Ascending aorta (tissue), 2 donors: ENCODE data around the gene PDP2. TPM values are rescaled to one million over a fixed set of nuclear protein-coding genes. Genes with fewer than 3 reads are reported as not detected.
A peak's percentile ranks its signal among the peaks of the same experiment; 100 is the strongest.

Source experiments
- DNase-seq, 2 donors: peaks; one replicate each; pipeline ENCODE4 v3.0.0-alpha.2; 2019; ENCODE audit warnings: low spot score in 2 of 2
- H3K27ac ChIP-seq, 2 donors: fragments of 200-600 bp; sonication (generic); one replicate each; pipeline ENCODE4 v1.5.1; 2016 to 2017; ENCODE audit warnings: mild to moderate bottlenecking in 1 of 2
- H3K27me3 ChIP-seq: fragments of 200-600 bp; sonication (generic); one replicate; pipeline ENCODE4 v1.5.1; 2017
- H3K36me3 ChIP-seq, 2 donors: fragments of 200-600 bp; sonication (generic); one replicate each; pipeline ENCODE4 v1.5.1; 2016
- H3K4me1 ChIP-seq, 2 donors: fragments of 200-600 bp; sonication (generic); one replicate each; pipeline ENCODE4 v1.5.1; 2016 to 2017; ENCODE audit warnings: mild to moderate bottlenecking in 1 of 2
- H3K4me3 ChIP-seq, 2 donors: fragments of 200-600 bp; sonication (generic); one replicate each; pipeline ENCODE4 v1.5.1; 2016 to 2017; ENCODE audit warnings: mild to moderate bottlenecking in 1 of 2
- H3K9me3 ChIP-seq, 2 donors: fragments of 200-600 bp; sonication (generic); one replicate each; pipeline ENCODE4 v1.5.1; 2016
- CTCF ChIP-seq, 3 experiments: fragments of 200-600 bp in 2 of 3; fragments of 450-650 bp in 1 of 3; sonication (generic) in 2 of 3; IDR thresholded peaks; one replicate each; pipeline ENCODE4 v1.5.1; 2016 to 2019; ENCODE audit warnings: antibody characterized with exemption in 3 of 3, mild to moderate bottlenecking in 1 of 3, moderate library complexity in 1 of 3
- intact Hi-C: fragments of 100-400 bp; cut with DNase I; formaldehyde crosslinking; loops from one replicate; pipeline ENCODE4 v1.15.1; 2023
- total RNA-seq: library from RNA; depleted of rRNA; stranded (reverse); fragments of >200 nt; gene quantifications from one replicate; pipeline ENCODE4 v1.1.0, GENCODE V29; 2016

Gene PDP2
- total RNA-seq, 1 donor from 2014 or later: 2.8 TPM

GRCh38 chr16:66872943-66873684 lies 7.2 kb upstream of the PDP2 start:
- H3K9me3 ChIP-seq: no peaks in the 10 kb centered on the region
- TF ChIP-seq CTCF (IDR thresholded peaks at IDR 0.05): peak; percentile 86 to 92 (median 89)
- peak; percentile 75 to 96 for DNase-seq
- H3K27ac ChIP-seq: peak overlapping the region; percentile 47 to 79
- no peaks in the 10 kb centered on the region for H3K27me3 ChIP-seq
- no peaks in the 10 kb centered on the region for H3K36me3 ChIP-seq
- intact Hi-C loops: no loop called here
- H3K4me1 ChIP-seq: peaks cover 3 to 4% of the 10 kb centered on the region in 2 donors
- H3K4me3 ChIP-seq: peak overlapping the region; percentile 19 to 64

GRCh38 chr16:66873685-66874055 lies 6.6 kb upstream of the PDP2 start:
- H3K27ac ChIP-seq: peak overlapping the region; percentile 47 to 79
- DNase-seq: no peak
- intact Hi-C loops: no loop called here
- H3K36me3 ChIP-seq: no peaks in the 10 kb centered on the region
- peaks cover 3 to 4% of the 10 kb centered on the region in 2 donors for H3K4me1 ChIP-seq
- no peaks in the 10 kb centered on the region for H3K9me3 ChIP-seq
- no peaks in the 10 kb centered on the region for H3K27me3 ChIP-seq
- H3K4me3 ChIP-seq: no peak overlapping the region
- no peak for TF ChIP-seq CTCF (IDR thresholded peaks at IDR 0.05)

- TF ChIP-seq CTCF (IDR thresholded peaks at IDR 0.05): no peak
- Histone ChIP-seq H3K4me3 (no peak overlapping the region), H3K27ac (peak overlapping the region; percentile 47 to 79), H3K9me3 (no peaks in the 10 kb centered on the region), H3K27me3 (no peaks in the 10 kb centered on the region), H3K4me1 (peaks cover 3 to 4% of the 10 kb centered on the region in 2 donors), H3K36me3 (no peaks in the 10 kb centered on the region)
- intact Hi-C loops: no loop called here
- no peak for DNase-seq
Observed at GRCh38 chr16:66874079-66874775, 6.1 kb upstream of the PDP2 start.

GRCh38 chr16:66878067-66878466 lies 2.2 kb upstream of the PDP2 start:
- Histone ChIP-seq H3K9me3 (no peaks in the 10 kb centered on the region), H3K36me3 (no peaks in the 10 kb centered on the region), H3K27ac (no peak overlapping the region), H3K4me1 (peaks cover 2 to 5% of the 10 kb centered on the region in 2 donors), H3K4me3 (no peak overlapping the region), H3K27me3 (no peaks in the 10 kb centered on the region)
- intact Hi-C loops: no loop called here
- TF ChIP-seq CTCF (IDR thresholded peaks at IDR 0.05): no peak
- no peak for DNase-seq

GRCh38 chr16:66881014-66881417 lies 701 bp downstream of the PDP2 start:
- no peaks in the 10 kb centered on the region for H3K27me3 ChIP-seq
- DNase-seq: no peak
- TF ChIP-seq CTCF (IDR thresholded peaks at IDR 0.05): no peak
- peak overlapping the region; percentile 70 to 71 for H3K27ac ChIP-seq
- H3K9me3 ChIP-seq: no peaks in the 10 kb centered on the region
- peaks cover 15 to 16% of the 10 kb centered on the region in 2 donors for H3K36me3 ChIP-seq
- intact Hi-C loops: loop anchor here (5.0 kb wide), 1 partner anchor 46 kb away; the partner anchor contains the start of gene RRAD
- H3K4me3 ChIP-seq: peak overlapping the region; percentile 71 to 95
- peaks cover 2 to 5% of the 10 kb centered on the region in 2 donors for H3K4me1 ChIP-seq
